ENCODE measurements around the gene ILKAP. TPM values are rescaled to one million over a fixed set of nuclear protein-coding genes. Genes with fewer than 3 reads are reported as not detected.

The ILKAP gene
- total RNA-seq, 1 experiment from 2014 or later: 55.4 TPM

DNA sequence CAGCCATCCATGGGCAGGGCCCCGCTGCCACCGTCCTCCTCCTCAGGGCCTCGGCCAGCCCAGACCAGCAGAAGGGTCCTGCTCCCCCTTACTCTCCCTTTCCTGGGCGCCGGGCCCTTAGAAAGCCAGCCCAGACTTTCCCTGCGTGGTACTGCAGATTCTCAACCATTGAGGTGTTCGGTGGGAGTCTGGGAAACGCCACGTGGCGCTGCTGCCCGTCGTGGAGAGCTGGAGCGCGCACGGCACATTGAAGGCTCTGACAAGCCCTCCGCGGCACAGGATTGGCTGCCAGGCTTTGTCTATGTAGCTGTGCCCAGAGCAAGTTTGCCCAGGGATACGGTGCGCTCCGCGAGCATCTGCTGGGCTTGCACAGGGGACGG lies 75.4 kb downstream of the ILKAP start:
- Mint-ChIP-seq H3K4me3 (ENCODE audit: low read depth, unreplicated experiment) (no peak overlapping the region), H3K9me3 (ENCODE audit: low read depth, unreplicated experiment) (no peaks in the 10 kb centered on the region), H3K27me3 (ENCODE audit: unreplicated experiment) (no peaks in the 10 kb centered on the region), H3K4me1 (ENCODE audit: low read depth, unreplicated experiment) (no peaks in the 10 kb centered on the region), H3K27ac (ENCODE audit: unreplicated experiment) (no peak overlapping the region), H3K36me3 (ENCODE audit: insufficient read depth, unreplicated experiment) (no peaks in the 10 kb centered on the region)
- no TSS peak for BruUV-seq (replicated peaks)
- intact Hi-C loops (cut with micrococcal nuclease; ENCODE audit: unreplicated experiment): no loop called here
- DNase-seq: no peak
- CTCF ChIA-PET: no interaction called here
- no peak for TF ChIP-seq CTCF (IDR thresholded peaks at IDR 0.05; ENCODE audit: unreplicated experiment)

GRCh38 chr2:238127165-238128060 lies 76.1 kb downstream of the ILKAP start:
- no peaks in the 10 kb centered on the region for H3K36me3 Mint-ChIP-seq (ENCODE audit: insufficient read depth, unreplicated experiment)
- H3K4me3 Mint-ChIP-seq (ENCODE audit: low read depth, unreplicated experiment): no peak overlapping the region
- no peak overlapping the region for H3K27ac Mint-ChIP-seq (ENCODE audit: unreplicated experiment)
- H3K4me1 Mint-ChIP-seq (ENCODE audit: low read depth, unreplicated experiment): no peaks in the 10 kb centered on the region
- intact Hi-C loops (cut with micrococcal nuclease; ENCODE audit: unreplicated experiment): no loop called here
- no peaks in the 10 kb centered on the region for H3K27me3 Mint-ChIP-seq (ENCODE audit: unreplicated experiment)
- H3K9me3 Mint-ChIP-seq (ENCODE audit: low read depth, unreplicated experiment): no peaks in the 10 kb centered on the region
- peak; percentile 57 for DNase-seq
- TF ChIP-seq CTCF (IDR thresholded peaks at IDR 0.05; ENCODE audit: unreplicated experiment): no peak
- no TSS peak for BruUV-seq (replicated peaks)
- CTCF ChIA-PET: interaction anchor here (0.5 to 0.7 kb wide), 3 partner anchors 72 to 269 kb away, joined by 3 to 7 read pairs (median 4); no protein-coding TSS in a partner anchor

DNA sequence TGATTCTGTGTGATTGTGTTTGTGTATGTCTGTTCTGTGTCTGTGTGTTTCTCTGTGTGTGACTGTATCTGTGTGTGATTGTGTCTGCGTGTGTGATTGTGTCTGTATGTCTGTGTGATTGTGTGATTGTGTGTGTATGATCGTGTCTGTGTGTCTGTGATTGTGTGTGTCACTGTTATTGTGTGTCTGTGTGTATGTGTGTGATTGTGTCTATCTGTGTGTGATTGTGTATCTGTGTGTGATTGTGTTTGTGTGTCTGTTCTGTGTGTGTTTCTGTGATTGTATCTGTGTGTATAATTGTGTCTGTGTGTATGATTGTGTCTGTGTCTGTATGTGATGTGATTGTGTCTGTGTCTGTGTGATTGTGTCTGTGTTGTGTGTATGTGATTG lies 76.7 kb downstream of the ILKAP start:
- no peak for DNase-seq
- Mint-ChIP-seq H3K4me3 (ENCODE audit: low read depth, unreplicated experiment) (no peak overlapping the region), H3K36me3 (ENCODE audit: insufficient read depth, unreplicated experiment) (no peaks in the 10 kb centered on the region), H3K27ac (ENCODE audit: unreplicated experiment) (no peak overlapping the region), H3K27me3 (ENCODE audit: unreplicated experiment) (no peaks in the 10 kb centered on the region), H3K9me3 (ENCODE audit: low read depth, unreplicated experiment) (no peaks in the 10 kb centered on the region), H3K4me1 (ENCODE audit: low read depth, unreplicated experiment) (no peaks in the 10 kb centered on the region)
- CTCF ChIA-PET: interaction anchor here (0.5 to 0.7 kb wide), 3 partner anchors 72 to 269 kb away, joined by 3 to 7 read pairs (median 4); no protein-coding TSS in a partner anchor
- intact Hi-C loops (cut with micrococcal nuclease; ENCODE audit: unreplicated experiment): no loop called here
- no TSS peak for BruUV-seq (replicated peaks)
- no peak for TF ChIP-seq CTCF (IDR thresholded peaks at IDR 0.05; ENCODE audit: unreplicated experiment)

- no TSS peak for BruUV-seq (replicated peaks)
- H3K27ac Mint-ChIP-seq (ENCODE audit: unreplicated experiment): no peak overlapping the region
These were observed 77.2 kb downstream of the ILKAP start for GRCh38 chr2:238126338-238126737.

More at GRCh38 chr2:238126338-238126737, 77.2 kb downstream of the ILKAP start:
- TF ChIP-seq CTCF (IDR thresholded peaks at IDR 0.05; ENCODE audit: unreplicated experiment): no peak
- Mint-ChIP-seq H3K27me3 (ENCODE audit: unreplicated experiment) (no peaks in the 10 kb centered on the region), H3K9me3 (ENCODE audit: low read depth, unreplicated experiment) (no peaks in the 10 kb centered on the region), H3K4me1 (ENCODE audit: low read depth, unreplicated experiment) (no peaks in the 10 kb centered on the region), H3K4me3 (ENCODE audit: low read depth, unreplicated experiment) (no peak overlapping the region), H3K36me3 (ENCODE audit: insufficient read depth, unreplicated experiment) (no peaks in the 10 kb centered on the region)
- intact Hi-C loops (cut with micrococcal nuclease; ENCODE audit: unreplicated experiment): no loop called here
- DNase-seq: no peak
- CTCF ChIA-PET: no interaction called here
